A673 (cell line): Measurements from ENCODE around the gene TMEM44.

Source experiments
- EZH2 ChIP-seq: fragments of 200-600 bp; sonication (generic); IDR thresholded peaks from 2 replicates; pipeline ENCODE4 v1.6.1; 2017; ENCODE audit warnings: borderline replicate concordance, low read depth, mild to moderate bottlenecking, mixed read lengths, antibody characterized with exemption, low read length; ENCODE audit not compliant: poor library complexity, severe bottlenecking
- TF ChIP-seq, protein P1 (sequence below): fragments of 300-800, 200-600 bp; sonication (generic); conservative IDR thresholded peaks from 2 replicates; pipeline ENCODE4 v1.5.1; 2017; ENCODE audit warnings: low read depth, mild to moderate bottlenecking, antibody characterized with exemption, low read length, moderate library complexity, mixed read lengths

- no peak for TF ChIP-seq EZH2
- TF ChIP-seq, protein P1, sequence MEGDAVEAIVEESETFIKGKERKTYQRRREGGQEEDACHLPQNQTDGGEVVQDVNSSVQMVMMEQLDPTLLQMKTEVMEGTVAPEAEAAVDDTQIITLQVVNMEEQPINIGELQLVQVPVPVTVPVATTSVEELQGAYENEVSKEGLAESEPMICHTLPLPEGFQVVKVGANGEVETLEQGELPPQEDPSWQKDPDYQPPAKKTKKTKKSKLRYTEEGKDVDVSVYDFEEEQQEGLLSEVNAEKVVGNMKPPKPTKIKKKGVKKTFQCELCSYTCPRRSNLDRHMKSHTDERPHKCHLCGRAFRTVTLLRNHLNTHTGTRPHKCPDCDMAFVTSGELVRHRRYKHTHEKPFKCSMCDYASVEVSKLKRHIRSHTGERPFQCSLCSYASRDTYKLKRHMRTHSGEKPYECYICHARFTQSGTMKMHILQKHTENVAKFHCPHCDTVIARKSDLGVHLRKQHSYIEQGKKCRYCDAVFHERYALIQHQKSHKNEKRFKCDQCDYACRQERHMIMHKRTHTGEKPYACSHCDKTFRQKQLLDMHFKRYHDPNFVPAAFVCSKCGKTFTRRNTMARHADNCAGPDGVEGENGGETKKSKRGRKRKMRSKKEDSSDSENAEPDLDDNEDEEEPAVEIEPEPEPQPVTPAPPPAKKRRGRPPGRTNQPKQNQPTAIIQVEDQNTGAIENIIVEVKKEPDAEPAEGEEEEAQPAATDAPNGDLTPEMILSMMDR, result no peak
Measured at GRCh38 chr3:194571491-194572142, 61.6 kb downstream of the TMEM44 start.
